MG63 (cell line): ENCODE data around the gene PXDC1. TPM values are rescaled to one million over a fixed set of nuclear protein-coding genes. Genes with fewer than 3 reads are reported as not detected.
"Not testable (repeated sequence)": the region's sequence is repeated elsewhere in the genome, so short reads cannot be mapped to it uniquely, and the experiment has no call there.

Source experiments
- DNase-seq: peaks from one replicate; pipeline ENCODE4 v3.0.0-alpha.2; 2020
- H3K27me3 ChIP-seq: fragments of 250-450 bp; sonication (Bioruptor Pico); 2 replicates; pipeline ENCODE4 v1.5.1; 2020; ENCODE audit warnings: mild to moderate bottlenecking, moderate library complexity
- H3K36me3 ChIP-seq: fragments of 250-450 bp; sonication (Bioruptor Pico); 2 replicates; pipeline ENCODE4 v1.5.1; 2020; ENCODE audit warnings: mild to moderate bottlenecking, moderate library complexity
- H3K4me3 ChIP-seq: fragments of 250-450 bp; sonication (Bioruptor Pico); 2 replicates; pipeline ENCODE4 v1.5.1; 2020; ENCODE audit warnings: mild to moderate bottlenecking, moderate library complexity
- H3K9me3 ChIP-seq: fragments of 250-450 bp; sonication (Bioruptor Pico); 2 replicates; pipeline ENCODE4 v1.5.1; 2020; ENCODE audit warnings: mild to moderate bottlenecking, moderate library complexity
- total RNA-seq: library from RNA; depleted of rRNA; stranded (reverse); fragments of >200 nt; shearing (Covaris generic); gene quantifications from 2 replicates; pipeline ENCODE4 v1.2.3, GENCODE V29; 2014; ENCODE audit warnings: low replicate concordance; rRNA removed

The PXDC1 gene
- total RNA-seq, 1 experiment from 2014 or later = 71.9 TPM

GRCh38 chr6:3695065-3695817, 56.3 kb downstream of the PXDC1 start:
- H3K27me3 ChIP-seq = no peaks in the 10 kb centered on the region
- H3K4me3 ChIP-seq = no peak overlapping the region
- H3K36me3 ChIP-seq = no peaks in the 10 kb centered on the region
- no peak for DNase-seq
- no peaks in the 10 kb centered on the region for H3K9me3 ChIP-seq

GRCh38 chr6:3693831-3694230, 57.7 kb downstream of the PXDC1 start:
- no peak for DNase-seq
- Histone ChIP-seq H3K9me3 (no peaks in the 10 kb centered on the region), H3K36me3 (no peaks in the 10 kb centered on the region), H3K27me3 (no peaks in the 10 kb centered on the region), H3K4me3 (no peak overlapping the region)

- no peaks in the 10 kb centered on the region for H3K36me3 ChIP-seq
- H3K4me3 ChIP-seq = no peak overlapping the region
- no peaks in the 10 kb centered on the region for H3K27me3 ChIP-seq
- DNase-seq = no peak
- H3K9me3 ChIP-seq = no peaks in the 10 kb centered on the region
Measured at GRCh38 chr6:3690506-3690905, 61.0 kb downstream of the PXDC1 start.

- Histone ChIP-seq H3K27me3 (no peaks in the 10 kb centered on the region), H3K4me3 (no peak overlapping the region), H3K36me3 (no peaks in the 10 kb centered on the region), H3K9me3 (no peaks in the 10 kb centered on the region)
- no peak for DNase-seq
Measured at GRCh38 chr6:3687847-3688246, 63.7 kb downstream of the PXDC1 start.

GRCh38 chr6:3683331-3683730, 68.2 kb downstream of the PXDC1 start:
- Histone ChIP-seq H3K9me3 (no peaks in the 10 kb centered on the region), H3K27me3 (no peaks in the 10 kb centered on the region), H3K36me3 (no peaks in the 10 kb centered on the region), H3K4me3 (no peak overlapping the region)
- no peak for DNase-seq

- H3K9me3 ChIP-seq = no peaks in the 10 kb centered on the region
- no peaks in the 10 kb centered on the region for H3K27me3 ChIP-seq
- H3K4me3 ChIP-seq = no peak overlapping the region
- no peak for DNase-seq
- no peaks in the 10 kb centered on the region for H3K36me3 ChIP-seq
Measured at GRCh38 chr6:3678946-3679345, 72.6 kb downstream of the PXDC1 start.

GRCh38 chr6:3677751-3678150, 73.8 kb downstream of the PXDC1 start:
- not testable (repeated sequence) for DNase-seq, H3K9me3 ChIP-seq, H3K4me3 ChIP-seq, H3K27me3 ChIP-seq, H3K36me3 ChIP-seq

- not testable (repeated sequence) for H3K4me3 ChIP-seq, H3K36me3 ChIP-seq, H3K27me3 ChIP-seq, DNase-seq, H3K9me3 ChIP-seq
Measured at GRCh38 chr6:3677351-3677750, 74.2 kb downstream of the PXDC1 start.

Other genes starting within 250 kb of the PXDC1 start
- gene FAM50B, start 97.7 kb upstream of the PXDC1 start, total RNA-seq = not detected in 2 replicates